CD1c-positive myeloid dendritic cell (primary cell): ENCODE measurements around the gene DCAF6.
A peak's percentile ranks its signal among the peaks of the same experiment; 100 is the strongest.

Experiments
- DNase-seq: peaks from one replicate; pipeline ENCODE4 v3.0.0-alpha.2; 2016; ENCODE audit errors: extremely low spot score

DCAF6 gene

DNA sequence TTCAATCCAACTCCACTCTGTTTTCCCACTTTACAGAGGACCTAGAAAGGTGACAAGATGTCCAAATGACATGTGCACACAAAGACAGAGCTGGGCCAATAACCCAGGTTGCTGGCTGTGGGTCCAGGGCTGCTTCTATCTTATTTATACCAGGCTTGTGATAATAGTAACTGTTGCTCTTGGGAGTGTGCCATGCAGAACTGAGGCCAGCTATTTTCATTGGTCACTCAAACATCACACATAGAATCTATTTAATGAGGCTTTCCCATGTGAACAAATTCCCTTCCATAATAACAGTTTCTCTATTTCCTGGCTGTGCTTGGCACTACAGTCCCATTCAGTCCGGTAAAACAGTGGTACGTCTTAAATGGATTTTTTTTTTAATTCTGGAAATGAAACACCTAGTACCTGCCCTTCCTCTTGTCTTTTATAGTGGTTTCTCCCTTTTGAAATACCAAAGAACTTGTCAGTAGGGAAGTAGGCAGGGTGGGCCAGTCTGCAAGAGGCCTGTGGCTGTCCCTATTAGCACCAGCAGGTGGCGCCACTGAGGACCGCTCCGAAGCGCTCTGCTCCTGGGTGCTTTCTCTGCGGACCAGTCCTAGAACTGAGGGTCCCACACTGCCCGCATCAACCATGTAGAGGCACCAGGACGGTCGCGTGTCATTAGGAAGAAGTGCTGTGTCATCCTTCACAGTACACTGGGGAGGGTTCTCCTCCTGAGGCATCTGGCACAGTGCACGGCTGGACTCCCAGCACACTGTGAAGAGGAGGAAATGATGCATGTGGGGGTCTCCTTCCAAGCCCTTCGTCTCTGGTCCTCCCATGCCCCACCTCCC, 148.1 kb downstream of the DCAF6 start:
- DNase-seq = peak; percentile 76

DNA sequence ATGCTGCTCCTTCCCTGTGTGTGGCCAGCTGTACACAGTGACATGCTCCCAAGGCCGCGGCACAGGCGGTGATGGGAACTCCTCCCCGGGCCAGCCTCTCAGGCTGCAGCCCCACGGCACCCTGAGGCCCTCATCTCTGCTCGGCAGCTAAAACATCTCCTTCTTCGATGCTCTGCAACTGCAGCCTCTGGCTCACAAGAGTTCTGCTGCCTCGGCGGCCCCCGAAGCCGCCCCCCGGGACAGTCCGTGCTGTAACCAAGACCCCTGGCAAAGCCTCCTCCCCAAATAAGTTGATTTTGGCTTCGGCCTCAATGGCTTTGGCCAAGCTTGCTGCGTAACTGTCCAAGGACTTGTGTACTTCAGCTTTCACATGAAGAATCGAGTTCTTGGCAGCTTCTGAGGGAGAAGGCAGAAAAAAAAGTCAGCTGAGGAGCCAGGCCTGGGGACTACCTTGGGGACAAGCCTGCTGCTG, 149.0 kb downstream of the DCAF6 start:
- DNase-seq = no peak

DNA sequence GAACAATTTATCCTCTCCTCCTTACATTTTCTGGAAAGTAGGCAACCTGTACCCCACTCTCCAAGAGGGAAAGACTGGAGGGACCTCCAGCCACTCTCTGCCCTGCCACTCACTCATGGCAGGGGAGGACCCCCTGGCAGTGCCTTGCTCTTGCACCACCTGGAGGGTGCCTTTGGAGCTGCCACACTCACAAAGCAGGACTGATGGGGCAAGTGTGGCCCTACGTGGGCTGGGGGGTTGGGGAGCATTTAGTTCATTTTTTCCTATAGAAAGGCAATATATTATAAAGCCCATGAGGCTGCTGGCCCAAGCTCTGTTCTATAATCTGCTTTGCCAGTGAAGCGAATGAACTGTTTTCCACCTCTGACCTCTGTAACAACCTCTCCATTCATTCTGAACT, 150.0 kb downstream of the DCAF6 start:
- DNase-seq = no peak

DNA sequence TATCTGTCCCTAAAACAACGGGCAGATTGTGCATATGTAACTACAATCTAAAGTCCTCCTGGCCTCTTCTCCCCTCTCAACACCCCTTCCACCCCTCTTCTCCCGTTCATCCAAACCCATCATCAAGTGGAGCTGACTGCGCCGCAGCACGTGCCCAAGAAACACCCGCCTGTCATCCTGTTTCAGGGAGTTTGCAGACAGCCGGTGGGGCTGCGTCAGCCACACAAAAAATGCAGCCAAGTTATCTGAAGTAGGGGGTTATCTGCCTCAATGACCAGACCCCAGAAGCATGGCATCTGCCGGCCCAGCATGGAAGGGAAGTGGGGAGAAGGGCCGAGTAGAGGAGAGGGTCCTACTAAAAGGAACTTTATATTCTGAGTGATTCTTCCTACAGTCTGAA, 151.2 kb downstream of the DCAF6 start:
- DNase-seq = no peak

DNA sequence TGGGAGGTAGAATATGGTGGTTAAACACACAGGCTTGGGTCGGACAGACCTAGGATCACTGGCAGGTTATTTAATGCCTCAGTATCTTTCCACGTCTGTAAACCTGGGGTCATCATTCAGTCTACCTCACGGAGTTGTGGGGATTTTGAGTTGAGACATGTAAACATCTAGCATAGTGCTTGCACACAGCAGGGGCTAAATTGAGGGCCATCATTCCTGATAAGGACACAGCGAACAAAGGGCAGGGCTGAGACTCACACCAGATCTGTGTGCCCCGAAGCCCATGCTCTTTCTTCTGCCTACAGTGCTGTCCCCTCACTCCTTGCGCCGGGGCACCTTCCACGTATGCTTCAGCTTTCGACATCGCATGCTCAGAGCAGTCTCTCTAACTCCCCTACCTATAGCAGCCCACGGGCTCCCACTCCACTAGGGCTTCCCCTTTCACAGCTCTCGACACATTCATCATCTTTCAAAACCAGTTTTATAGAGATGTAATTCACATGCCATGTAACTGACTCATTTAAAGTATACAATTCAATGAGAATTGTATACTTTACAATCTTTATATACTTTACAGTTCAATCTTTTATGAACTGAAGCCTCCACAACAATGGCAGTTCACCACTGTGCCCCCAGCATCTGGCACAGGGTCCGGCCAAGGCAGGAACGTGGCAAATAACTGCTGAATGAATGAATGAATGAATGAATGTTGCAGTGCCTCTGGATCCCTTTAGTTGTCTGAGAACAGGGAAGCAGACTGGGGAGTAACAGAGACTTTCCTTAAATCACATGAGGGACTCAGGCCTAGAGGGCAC, 152.2 kb downstream of the DCAF6 start:
- no peak for DNase-seq

DNA sequence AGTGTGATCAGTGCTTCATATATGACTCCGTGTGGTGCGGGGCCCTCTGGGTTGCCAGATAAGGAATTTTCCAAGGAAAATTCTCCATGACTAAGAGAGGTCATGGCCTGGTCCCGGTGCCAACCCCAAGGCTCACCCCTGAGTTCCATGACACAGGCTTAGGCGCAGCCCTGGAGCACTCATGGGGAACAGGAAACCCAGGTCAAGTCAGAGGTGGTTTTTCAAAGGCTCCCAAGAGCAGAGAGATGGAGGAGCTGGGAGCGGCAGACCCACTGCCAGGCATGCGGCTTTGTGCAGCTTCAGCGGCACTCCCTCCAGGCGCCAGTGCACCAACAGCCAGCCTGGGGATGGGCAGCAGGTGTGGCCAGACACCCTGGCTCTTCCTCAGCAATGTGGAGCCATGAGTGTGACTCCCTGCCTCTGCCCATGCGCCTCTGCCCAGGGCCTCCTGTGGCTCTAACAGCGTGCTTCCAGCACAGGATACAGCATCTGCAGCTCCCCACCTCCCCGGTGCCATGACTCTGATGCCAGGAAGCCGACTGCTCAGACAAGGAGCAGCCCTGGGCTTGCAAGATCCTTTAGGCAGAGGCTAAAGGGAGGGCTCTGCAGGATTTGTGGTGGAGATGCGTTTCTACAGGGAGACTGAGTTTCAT, 153.0 kb downstream of the DCAF6 start:
- no peak for DNase-seq

DNA sequence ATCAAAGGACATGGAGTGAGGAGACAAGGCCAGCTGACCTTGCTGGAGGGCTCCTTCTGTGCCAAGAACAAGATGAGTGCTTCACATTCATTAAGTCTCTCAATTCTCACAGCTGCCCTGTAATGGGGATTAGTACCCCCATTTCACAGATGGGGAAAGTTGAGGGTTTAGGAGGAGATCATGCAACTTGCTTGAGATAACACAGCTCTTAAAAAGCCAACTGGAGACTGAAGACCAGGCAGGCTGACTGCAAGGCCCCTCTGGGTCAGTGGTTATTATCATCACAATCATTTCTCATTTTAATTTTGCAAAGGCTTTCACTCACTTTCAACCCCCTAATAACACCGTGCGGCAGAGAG, 153.5 kb downstream of the DCAF6 start:
- no peak for DNase-seq

DNA sequence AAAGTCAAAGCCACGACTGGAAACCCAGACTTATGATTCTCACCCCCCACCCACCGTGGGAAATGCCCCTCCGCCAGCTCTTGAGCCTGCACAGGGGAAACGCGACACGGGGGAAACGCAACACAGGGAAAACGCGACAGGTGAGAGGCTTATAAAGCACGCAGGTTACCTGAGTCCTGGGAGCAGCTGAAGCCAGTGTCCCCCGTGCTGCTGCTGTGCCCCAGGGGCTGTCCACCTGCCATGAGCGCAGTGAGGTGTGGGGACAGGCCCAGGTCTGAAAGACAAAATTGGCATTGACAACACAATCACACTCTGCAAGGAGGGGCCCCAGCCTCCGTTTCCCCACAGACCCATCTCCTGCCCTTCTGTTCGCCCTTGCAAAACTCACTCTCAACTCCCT, 153.9 kb downstream of the DCAF6 start:
- no peak for DNase-seq

DNA sequence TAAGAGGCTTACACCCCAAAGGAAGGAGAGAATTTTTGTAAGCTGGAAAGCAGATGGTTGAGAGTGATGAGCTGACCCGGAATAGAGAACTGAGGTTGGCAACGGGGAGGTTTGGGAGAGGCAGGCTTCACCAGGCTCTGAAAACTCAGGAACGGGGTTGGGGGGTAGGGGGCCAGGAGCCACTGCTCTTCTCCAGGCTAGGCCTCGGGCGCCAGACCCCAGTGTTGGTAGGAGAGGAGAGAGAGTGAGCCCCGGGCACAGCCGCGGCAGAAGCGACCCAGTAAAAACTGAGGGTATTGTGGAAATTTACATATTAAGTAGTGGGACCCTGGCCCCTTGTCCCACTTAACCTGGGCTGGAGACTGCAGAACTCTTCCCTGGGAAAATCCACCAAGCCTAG, 154.6 kb downstream of the DCAF6 start:
- DNase-seq = no peak

DNA sequence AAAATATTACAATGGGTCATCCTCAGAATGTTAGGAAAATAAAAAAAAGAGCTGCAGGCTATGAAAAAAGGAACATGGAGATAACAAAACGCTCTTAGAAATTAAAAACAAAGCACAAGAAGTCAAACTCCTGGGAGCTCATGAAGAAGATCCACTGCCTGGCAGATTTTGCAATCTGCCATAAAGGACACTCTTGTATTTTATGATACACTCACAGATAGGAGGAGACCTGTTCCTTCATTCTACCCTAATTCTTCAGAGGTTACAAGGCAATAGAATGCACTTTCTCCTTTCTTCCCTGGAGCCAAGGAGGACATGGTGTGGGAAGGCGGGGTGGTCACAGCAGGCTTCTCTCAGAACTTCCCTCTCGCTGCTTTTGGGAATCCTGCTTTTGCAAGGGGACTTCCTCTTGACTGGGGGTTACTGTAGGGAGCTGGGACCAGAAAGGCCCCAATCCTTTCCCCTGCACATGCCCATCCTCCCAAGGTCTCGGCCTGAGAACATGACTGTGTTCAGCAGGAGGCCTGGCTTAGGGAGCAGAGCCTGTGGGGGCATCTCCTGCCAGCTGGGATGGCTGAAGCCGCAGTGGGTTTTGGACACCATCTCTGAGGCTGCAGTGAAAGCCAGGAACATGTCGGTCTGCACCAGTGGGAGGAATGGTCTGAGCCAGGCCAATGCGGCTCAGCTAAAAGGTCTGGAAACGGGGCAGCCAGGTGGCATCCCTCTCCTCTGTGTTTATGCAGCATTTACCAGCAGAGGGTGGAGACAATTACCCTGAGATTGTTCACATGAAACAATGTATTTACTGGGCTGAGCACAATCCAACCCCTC, 155.5 kb downstream of the DCAF6 start:
- no peak for DNase-seq

DNA sequence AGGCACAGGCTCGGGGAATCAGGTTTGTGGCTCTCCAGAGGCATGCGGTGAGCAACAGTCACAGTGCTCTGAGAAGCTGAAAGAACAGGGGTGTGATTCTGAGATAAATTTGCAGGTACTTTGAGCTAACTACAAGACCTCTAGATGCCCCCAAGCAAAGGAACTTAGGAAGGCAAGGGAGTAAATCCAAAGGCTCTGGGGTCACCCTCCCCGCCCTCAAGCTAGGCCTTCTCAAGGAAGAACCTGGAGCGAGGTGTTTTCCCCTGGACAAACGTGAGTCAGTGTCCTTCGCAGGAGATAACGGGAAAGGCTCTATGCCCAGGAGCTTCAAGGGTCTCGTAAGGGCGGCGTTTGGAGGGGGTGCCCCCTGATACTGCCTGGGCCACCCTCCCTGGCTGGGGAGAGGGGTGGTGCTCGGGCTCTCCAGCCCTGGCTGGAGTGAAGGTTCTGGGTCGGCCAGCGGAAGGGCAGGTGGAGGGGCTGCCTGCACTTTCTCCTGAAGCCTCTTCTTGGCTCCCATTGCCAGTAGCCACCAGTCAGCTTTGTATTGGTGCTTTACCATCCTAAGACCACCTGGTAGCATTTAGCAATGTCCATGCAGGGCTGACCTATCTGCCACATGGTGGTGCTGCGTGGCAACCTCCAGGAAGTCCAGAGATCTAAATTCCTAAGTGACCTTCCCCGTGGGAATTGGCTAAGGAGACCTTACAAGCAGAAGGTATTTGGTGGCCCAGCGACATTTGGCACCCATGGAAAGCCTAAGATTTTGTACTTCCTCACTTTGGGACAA, 156.3 kb downstream of the DCAF6 start:
- no peak for DNase-seq

DNA sequence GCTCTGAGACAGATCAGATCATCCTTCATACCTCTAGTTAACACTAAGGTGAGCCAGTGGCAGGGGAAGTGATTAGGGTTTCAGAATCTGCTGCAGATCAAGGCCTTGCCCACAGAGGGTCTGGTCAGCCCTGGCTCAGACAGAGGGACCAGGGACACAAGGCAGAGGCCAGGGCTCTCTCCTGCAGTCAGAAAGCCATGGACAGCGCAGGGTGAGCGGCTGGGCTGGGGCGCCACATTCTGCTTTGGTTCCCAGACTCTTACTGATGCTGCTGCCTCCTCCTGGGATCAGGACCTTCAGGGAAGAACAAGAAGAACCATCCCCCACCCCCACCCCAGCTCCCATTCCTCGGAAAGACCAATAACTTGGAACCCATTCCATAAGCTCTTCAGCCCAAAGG, 157.1 kb downstream of the DCAF6 start:
- DNase-seq = no peak

DNA sequence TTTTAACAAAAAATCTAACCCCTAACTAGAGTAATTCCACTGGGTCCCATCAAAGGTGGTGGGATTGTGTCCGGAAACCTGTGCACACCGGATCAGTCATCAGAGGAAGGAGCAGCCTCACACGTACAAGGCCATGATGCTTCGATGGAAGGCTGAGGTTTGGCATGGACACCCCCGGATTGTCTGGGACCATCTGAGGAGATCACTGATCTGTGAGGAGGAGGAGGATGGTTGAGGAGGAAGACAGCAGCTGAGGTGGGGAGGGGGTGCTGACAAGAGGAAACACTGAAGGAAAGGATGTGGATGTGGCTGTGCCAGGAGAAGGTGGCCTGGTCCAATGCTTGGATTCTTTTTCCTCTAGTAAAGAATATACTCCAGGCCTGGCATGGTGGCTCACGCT, 159.0 kb downstream of the DCAF6 start:
- no peak for DNase-seq

DNA sequence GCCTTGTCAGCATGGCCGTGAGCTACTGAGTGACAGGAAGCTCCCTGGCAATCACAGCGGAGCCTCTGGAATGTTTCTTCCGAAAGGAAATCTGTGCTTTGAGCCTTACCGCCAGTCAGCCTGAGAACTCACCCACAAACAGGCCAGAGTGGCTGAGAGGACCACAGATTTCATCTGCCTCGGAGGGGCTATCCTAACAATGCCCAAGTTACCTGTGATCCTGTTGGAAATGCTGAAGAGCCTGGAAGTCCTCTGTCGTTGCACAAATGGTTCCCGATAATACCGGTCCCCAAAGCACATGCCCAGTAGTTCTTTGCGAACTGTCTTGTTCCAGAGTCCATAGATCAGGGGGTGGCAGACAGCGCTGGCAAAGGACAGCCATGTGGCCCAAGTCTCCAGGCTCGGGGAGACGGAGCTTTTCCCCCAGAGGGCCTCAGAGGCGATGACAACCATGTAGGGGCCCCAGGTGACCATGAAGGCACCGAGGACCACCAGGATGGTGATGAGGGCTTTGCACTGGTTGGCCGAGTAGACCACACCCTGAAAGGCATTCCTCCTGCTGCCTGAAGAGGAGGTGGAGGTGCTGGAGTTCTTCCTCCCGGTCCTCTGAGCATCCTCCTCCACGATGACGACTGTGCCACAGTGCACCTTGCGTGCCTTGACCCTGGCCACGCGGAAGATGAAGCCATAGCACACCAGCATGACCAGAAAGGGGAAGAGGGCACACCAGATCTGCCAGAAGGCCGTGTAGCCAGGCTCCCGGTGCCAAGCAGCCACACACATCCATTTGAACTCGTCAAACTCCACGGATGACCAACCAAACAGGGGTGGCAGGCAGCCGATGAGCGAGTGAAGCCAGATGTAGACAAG, 160.0 kb downstream of the DCAF6 start:
- no peak for DNase-seq

DNA sequence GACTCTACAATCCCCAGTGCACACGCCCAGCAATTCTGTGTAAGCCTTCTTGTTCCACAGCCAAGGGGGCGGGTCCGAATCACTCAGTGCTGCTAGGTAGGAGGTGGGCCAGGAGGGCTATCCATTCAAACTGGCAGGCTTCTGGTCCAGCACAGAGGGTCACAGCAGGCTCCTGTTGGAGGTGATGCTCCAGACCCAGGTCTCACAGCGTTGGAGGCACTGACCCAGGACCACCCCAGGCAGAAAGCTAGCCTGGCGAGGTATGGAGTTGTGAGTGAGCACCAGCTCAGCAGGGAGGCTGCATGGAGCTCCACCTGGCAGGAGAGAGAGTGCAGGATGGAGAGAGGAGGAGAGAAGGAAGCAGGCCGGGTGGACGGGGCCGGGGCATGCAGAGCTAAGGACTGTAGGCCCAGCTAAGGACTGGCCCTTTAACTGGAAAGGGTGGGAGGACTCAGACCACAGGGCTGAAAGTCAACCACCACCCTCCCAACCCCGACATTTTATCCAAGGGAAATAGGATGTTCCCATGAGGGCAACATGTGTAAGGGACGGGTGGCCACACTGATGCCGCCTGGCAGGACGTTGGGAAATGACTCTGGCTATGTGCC, 161.5 kb downstream of the DCAF6 start:
- no peak for DNase-seq

DNA sequence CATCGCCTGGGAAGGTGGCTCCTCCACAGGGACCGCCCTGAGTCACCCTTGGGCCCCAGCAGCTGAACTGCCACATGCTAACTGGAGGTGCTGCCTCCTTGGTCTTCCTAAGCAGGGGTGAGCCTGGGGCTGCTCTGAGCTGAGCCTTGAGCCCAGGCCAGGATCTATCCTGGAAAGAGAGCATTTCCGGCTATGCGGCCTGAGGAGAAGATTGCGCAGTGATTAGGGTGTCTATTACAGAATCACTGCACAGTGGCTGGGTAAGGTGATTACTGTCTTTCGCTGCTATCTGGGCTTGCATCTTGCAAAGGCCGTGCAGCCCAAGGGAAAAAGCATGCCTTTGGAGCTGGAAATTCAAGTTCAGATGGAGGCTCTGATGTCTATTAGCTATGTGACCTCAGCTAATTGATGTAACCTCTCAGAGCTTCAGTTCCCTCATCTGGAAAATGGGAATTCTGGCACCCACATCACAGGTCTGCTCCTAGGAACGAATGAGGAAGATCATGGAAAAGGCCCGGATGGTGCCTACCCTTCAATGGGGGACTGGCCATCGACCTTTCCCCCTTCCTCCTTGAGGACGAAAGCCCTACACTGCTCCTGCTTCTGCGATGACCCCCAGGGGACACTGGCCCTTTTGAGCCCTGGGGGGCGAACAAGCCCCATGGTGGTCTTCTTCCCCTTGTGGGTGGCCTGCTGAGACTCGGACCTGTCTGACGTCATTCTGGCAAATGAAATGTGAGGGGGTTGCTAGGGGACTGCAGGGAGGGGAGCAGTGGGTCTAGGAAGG, 162.2 kb downstream of the DCAF6 start:
- DNase-seq = no peak

DNA sequence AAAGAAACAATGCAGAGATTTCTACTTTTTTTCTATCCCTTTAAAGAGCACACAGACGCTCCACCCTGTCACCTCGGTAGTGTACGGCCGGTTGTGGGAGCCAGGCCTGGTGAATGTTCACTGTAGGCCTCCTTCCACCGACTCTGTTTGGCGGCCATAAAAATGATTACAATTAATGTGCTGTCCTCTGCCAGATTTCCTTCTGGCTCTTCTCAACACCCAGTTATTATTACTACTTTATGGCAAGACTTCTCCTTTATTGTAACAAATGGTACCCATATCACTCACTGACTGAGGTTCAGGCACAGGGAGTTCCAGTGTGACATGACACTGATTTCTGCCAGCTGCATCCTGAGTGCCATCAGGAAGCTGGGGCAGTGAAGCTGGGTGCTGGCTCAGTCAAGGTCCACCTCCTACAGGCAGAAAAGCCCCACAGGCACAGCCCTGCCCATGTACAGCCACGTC, 162.9 kb downstream of the DCAF6 start:
- DNase-seq = no peak

DNA sequence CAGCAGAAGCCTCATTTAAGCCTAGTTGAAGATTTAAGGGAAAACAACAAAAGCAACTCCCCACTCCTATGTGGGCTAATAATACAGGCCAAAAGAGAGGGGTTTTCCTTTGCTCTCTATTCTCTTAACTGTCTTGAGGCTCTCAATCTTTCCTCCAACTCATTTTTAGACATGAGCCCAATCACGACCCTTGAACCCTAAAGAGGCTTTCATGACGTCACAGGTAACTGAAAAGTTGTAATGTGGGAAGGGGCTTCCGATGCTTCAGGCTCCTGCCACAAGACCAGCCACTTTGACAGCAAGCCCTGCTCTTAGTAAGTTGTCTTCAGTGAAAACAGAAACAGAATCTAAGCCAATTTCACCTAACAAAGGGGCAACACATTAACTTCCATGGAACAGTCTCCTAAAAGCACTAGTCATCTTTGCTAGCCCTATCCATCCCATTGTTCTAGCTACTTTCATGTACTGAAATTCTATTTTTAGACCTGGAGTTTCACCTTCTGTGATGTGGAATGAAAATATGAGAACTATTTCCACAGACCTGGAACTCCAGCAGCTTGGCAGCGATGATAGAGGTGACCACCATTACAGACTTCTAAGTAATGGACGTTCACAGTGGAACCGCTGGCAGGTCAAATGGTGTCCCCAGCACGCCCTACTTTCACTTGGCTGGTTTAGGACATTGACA, 164.0 kb downstream of the DCAF6 start:
- DNase-seq = no peak
